Measurements from ENCODE around the gene SMIM1.

- TF ChIP-seq, protein P1, sequence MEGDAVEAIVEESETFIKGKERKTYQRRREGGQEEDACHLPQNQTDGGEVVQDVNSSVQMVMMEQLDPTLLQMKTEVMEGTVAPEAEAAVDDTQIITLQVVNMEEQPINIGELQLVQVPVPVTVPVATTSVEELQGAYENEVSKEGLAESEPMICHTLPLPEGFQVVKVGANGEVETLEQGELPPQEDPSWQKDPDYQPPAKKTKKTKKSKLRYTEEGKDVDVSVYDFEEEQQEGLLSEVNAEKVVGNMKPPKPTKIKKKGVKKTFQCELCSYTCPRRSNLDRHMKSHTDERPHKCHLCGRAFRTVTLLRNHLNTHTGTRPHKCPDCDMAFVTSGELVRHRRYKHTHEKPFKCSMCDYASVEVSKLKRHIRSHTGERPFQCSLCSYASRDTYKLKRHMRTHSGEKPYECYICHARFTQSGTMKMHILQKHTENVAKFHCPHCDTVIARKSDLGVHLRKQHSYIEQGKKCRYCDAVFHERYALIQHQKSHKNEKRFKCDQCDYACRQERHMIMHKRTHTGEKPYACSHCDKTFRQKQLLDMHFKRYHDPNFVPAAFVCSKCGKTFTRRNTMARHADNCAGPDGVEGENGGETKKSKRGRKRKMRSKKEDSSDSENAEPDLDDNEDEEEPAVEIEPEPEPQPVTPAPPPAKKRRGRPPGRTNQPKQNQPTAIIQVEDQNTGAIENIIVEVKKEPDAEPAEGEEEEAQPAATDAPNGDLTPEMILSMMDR (conservative IDR thresholded peaks at IDR 0.05 in 1 of 2, IDR thresholded peaks at IDR 0.05 in 1 of 2; ENCODE audit: extremely low read depth in 1 of 2, insufficient read depth in 1 of 2, low read depth in 1 of 2, low read length in 2 of 2) = no peak
- TF ChIP-seq EZH2 (IDR thresholded peaks at IDR 0.05; ENCODE audit: borderline replicate concordance, low read length) = no peak
These were observed 9.7 kb upstream of the SMIM1 start for GRCh38 chr1:3762873-3763228.
